ENCODE data around the gene NRP2. TPM values are rescaled to one million over a fixed set of nuclear protein-coding genes. Genes with fewer than 3 reads are reported as not detected.

NRP2 gene
- total RNA-seq, 4 donors from 2014 or later: 1.6 to 4.1 (median 2.2) TPM

- H3K36me3 ChIP-seq: no peaks in the 10 kb centered on the region
These were observed 63.5 kb downstream of the NRP2 start for GRCh38 chr2:205745661-205746419.

GRCh38 chr2:205746420-205746785 is 64.1 kb downstream of the NRP2 start:
- Histone ChIP-seq H3K4me3 (no peak overlapping the region), H3K27ac (no peak overlapping the region), H3K4me1 (no peaks in the 10 kb centered on the region), H3K36me3 (no peaks in the 10 kb centered on the region), H3K9me3 (no peaks in the 10 kb centered on the region), H3K27me3 (no peaks in the 10 kb centered on the region)
- DNase-seq (no peak), ATAC-seq (no peak)
- intact Hi-C loops (cut with DNase I; ENCODE audit: low total_unique reads) (no loop called here), in situ Hi-C loops (cut with MboI; ENCODE audit: low sequenced_read_pairs in 4 of 4) (no loop called here)
- TF ChIP-seq, protein P1, sequence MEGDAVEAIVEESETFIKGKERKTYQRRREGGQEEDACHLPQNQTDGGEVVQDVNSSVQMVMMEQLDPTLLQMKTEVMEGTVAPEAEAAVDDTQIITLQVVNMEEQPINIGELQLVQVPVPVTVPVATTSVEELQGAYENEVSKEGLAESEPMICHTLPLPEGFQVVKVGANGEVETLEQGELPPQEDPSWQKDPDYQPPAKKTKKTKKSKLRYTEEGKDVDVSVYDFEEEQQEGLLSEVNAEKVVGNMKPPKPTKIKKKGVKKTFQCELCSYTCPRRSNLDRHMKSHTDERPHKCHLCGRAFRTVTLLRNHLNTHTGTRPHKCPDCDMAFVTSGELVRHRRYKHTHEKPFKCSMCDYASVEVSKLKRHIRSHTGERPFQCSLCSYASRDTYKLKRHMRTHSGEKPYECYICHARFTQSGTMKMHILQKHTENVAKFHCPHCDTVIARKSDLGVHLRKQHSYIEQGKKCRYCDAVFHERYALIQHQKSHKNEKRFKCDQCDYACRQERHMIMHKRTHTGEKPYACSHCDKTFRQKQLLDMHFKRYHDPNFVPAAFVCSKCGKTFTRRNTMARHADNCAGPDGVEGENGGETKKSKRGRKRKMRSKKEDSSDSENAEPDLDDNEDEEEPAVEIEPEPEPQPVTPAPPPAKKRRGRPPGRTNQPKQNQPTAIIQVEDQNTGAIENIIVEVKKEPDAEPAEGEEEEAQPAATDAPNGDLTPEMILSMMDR (IDR thresholded peaks at IDR 0.05 in 4 of 5, conservative IDR thresholded peaks at IDR 0.05 in 1 of 5): no peak
- no peak for TF ChIP-seq POLR2A (IDR thresholded peaks at IDR 0.05)

More at GRCh38 chr2:205745661-205746419, 63.5 kb downstream of the NRP2 start:
- Histone ChIP-seq H3K4me3 (no peak overlapping the region), H3K4me1 (no peaks in the 10 kb centered on the region), H3K27me3 (no peaks in the 10 kb centered on the region), H3K9me3 (no peaks in the 10 kb centered on the region), H3K27ac (no peak overlapping the region)
- DNase-seq (no peak), ATAC-seq (no peak)
- intact Hi-C loops (cut with DNase I; ENCODE audit: low total_unique reads): no loop called here
- no peak for TF ChIP-seq POLR2A (IDR thresholded peaks at IDR 0.05)
- TF ChIP-seq, protein P1 (IDR thresholded peaks at IDR 0.05 in 4 of 5, conservative IDR thresholded peaks at IDR 0.05 in 1 of 5): no peak
- in situ Hi-C loops (cut with MboI; ENCODE audit: low sequenced_read_pairs in 4 of 4): no loop called here

- H3K4me1 ChIP-seq: no peaks in the 10 kb centered on the region
- H3K9me3 ChIP-seq: no peaks in the 10 kb centered on the region
- H3K27me3 ChIP-seq: no peaks in the 10 kb centered on the region
- no peak overlapping the region for H3K27ac ChIP-seq
- no peak overlapping the region for H3K4me3 ChIP-seq
- in situ Hi-C loops (cut with MboI; ENCODE audit: low sequenced_read_pairs in 4 of 4) (no loop called here), intact Hi-C loops (cut with DNase I; ENCODE audit: low total_unique reads) (no loop called here)
- no peak for ATAC-seq
- TF ChIP-seq, protein P1 (IDR thresholded peaks at IDR 0.05 in 4 of 5, conservative IDR thresholded peaks at IDR 0.05 in 1 of 5): no peak
- no peak for TF ChIP-seq POLR2A (IDR thresholded peaks at IDR 0.05)
- no peaks in the 10 kb centered on the region for H3K36me3 ChIP-seq
- no peak for DNase-seq
These were observed 65.6 kb downstream of the NRP2 start for GRCh38 chr2:205747829-205748386.

DNA sequence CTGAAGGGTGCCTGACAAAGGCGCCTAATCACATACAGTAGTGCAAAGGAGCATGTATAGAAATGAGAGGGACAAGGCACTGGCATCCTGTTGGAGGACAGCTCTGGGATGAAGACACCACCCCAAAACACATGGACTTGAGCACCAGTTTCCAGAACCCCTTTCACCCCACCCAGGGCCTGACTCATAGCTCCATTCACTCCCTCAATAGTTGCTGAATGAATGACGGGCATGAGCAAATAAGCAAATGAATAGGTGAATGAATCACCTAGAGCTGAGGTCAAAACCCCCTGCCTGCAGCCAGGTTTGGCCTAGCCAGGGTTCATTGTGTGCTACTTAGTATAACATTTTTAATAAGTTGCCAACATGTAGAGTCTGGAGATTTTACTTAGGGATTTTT is 66.3 kb downstream of the NRP2 start:
- Histone ChIP-seq H3K4me3 (no peak overlapping the region), H3K4me1 (no peaks in the 10 kb centered on the region), H3K27ac (no peak overlapping the region), H3K27me3 (no peaks in the 10 kb centered on the region), H3K36me3 (no peaks in the 10 kb centered on the region), H3K9me3 (no peaks in the 10 kb centered on the region)
- no peak for DNase-seq
- TF ChIP-seq POLR2A (IDR thresholded peaks at IDR 0.05): no peak
- TF ChIP-seq, protein P1 (IDR thresholded peaks at IDR 0.05 in 4 of 5, conservative IDR thresholded peaks at IDR 0.05 in 1 of 5): no peak
- intact Hi-C loops (cut with DNase I; ENCODE audit: low total_unique reads) (no loop called here), in situ Hi-C loops (cut with MboI; ENCODE audit: low sequenced_read_pairs in 4 of 4) (no loop called here)
- ATAC-seq: no peak

Data from gastrocnemius medialis (tissue), 4 donors.